Dermis microvascular lymphatic vessel endothelial cell (primary cell): ENCODE data around the gene COPS7B. TPM values are rescaled to one million over a fixed set of nuclear protein-coding genes. Genes with fewer than 3 reads are reported as not detected.

Experiments used
- DNase-seq, 2 donors: peaks; one replicate each; pipeline versions ENCODE4 v3.0.0 to v3.0.0-alpha.2; 2010; ENCODE audit warnings: low read depth in 2 of 2
- total RNA-seq: library from RNA; depleted of rRNA; stranded (reverse); fragments of >200 nt; gene quantifications from 2 replicates; pipeline ENCODE4 v1.2.1, GENCODE V29; 2014

The COPS7B gene
- total RNA-seq, 1 donor from 2014 or later, result 11.2 TPM

DNA sequence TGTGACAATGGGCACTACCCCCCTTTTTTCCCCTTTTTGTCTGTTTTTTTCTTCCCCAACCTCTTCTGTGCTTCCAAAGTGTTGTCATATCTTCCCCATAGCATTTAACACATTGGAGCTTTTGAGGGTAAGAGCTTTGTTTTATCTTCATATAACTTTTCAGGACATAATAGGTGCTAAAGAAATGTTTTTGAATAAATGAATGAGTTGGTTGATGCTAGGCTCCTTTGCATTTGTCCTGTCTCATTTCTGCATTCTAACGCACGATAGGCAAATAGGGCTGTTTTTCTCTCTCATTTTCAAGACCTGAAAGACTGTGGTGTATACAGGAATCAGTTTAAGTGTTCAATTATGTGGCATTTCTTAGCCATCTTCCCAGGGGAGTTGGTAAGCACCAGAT lies 832 bp upstream of the COPS7B start:
- DNase-seq, result no peak

DNA sequence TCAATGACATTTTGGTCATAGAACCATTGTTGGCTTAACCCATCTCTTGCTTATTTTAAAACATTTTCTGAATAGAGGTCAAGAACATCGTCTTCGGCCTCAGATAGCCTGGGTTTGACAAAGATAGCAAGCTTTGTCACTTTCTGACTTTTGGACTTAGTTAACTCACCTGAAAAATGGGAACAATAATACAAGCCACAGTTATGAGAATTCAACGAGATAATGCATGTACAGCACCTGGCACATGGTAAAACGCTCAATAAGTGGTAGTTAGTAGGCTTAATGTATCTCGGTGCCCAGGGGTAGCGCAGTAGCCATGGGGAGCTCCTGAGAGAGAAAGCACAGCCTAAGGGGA lies 446 bp upstream of the COPS7B start:
- no peak for DNase-seq

DNA sequence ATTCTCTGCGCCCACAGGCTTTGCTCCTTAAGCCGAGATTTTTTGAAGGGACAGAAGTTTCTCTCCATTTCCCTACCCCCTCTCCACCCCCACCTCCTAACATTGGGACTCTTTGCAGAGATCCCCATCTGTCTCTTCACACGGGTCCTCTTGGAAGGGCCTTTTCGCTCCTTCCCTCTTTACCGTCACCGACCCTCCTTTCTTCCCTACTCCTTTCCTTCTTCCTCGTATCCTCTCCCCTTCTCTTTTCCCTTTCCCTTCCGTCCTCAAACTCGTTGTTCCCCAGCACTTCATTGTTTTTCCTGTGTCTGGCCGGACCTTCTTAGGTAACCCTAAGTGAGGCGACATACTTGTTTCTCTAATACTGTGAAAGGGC lies 660 bp downstream of the COPS7B start:
- DNase-seq, result no peak

DNA sequence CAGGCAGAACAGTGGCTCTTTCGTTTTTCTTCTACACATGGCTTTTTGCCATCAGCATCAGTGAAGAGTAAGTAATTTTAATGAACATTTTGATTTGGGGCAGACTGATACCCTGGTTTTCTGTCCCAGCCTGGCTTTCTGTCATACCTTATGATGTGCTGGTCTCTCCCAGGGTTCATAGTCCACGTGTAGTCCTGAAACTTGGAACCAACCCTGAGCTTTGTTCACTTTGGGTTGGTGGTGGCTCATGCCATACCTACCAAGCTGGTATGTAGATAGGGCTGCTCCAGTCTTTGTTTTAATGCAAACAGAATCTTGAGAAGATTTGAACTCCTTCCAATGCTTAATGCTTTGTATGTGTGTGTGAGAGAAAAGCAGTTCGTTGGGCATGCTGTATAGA lies 4.9 kb downstream of the COPS7B start:
- DNase-seq, result no peak

DNA sequence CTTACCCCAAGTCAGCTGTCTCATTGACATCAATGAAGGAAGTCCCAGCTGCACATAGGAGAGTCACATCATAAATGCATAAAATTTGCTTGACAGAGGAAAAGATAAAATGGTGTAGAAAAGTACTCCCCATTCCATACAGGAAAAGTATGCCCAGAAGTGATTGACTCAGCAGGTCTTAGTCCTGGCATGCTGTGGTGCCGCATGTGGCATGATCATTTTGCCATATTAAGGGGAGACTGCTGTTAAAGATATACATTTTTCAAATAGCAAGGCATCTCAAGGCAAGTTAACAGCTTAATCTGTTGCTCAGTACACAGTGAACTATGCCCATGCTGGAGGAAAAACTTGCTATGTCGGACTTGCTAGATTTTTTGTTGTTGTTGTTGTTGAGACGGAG lies 8.1 kb downstream of the COPS7B start:
- no peak for DNase-seq

DNA sequence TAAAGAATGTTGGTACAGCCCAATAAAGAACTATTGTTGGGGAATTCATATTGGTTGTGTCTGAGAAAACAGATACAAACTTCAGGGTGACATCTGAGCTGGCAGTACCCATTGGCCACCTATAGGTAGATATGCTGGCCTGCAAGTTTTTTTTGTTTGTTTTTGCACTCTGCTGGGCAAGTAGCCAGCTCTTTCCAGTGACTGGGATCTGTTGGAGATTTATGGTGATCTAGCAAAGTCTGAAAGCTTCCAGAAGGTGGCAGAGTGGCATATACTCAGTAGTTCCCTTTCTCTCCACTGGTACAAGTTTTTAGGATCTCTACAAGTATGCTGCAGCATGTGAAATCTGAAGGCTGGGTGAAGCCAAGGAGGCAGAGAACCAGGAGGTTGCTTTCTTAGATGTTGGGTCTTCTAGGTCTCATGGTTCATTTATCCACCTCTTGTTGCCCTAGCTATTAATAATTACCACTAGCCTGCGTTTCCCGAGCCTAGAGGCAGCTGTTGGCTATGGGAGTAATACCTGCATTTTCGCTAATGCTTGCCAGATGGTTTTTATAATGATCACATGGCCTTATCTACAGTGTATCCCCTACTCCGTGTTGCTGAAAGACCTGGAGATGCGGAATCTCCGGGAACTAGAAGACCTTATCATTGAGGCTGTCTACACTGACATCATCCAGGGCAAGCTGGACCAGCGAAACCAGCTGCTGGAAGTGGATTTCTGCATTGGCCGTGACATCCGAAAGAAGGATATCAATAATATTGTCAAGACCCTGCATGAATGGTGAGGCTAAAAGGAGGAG lies 9.5 kb downstream of the COPS7B start:
- peak; percentile 91 to 93 for DNase-seq

DNA sequence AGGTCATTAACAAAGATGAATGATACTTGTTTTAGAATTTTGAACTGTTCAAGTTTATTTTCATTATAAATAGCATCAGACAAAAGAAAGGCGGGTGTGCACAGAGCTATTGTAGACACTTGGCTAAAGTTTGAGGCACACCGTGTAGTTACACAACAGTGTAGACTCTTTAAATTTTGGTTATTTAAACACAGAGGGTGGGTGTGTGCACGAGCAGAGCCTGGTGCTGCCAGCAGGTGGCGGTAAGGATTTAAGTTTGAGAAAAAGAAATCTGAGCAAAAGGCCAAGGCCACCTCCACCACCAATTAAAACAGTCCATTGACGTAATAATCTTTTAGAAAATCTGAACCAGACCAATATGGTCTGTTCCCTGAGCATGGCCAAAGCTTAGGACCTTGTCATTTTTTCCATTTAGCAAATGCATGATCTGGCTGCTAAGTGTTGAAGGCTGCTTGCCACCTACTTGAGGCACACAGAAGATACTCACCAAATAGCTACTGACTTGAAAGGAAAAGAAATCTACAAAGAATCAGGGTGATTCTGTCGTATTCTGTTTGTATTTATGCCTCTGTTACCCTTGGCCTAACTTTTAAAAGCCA lies 14.3 kb downstream of the COPS7B start:
- DNase-seq, result peak; percentile 7 to 49

DNA sequence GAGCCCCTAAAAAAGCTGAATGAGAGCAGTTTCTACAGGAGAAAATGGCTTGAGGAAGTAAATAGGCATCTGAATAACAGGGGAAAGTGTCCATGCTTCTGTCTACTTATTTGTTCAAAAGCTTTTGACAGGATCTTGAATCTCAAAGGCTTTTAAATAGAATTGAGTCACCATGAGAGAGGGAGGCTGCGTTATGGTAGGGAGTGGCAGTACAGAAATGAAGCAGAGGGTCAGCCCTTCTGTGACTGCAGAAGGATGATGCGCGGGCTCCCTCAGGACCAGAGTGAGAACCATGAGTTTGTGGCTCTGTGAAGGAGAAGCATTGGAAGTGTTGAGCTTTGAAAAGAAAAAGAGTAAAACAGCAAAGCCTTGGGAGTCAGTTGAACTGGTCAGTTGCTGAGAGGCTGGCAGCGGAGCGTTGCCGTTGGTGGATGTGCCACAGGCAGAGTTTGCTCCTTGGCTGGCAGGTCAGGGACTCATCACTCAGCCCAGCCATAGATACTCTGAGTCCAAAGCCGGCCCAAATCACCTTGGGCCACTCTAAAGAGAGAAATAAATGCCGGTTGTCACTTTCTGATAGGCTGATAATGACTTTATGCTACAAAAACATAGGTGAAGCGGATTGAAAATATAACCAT lies 17.4 kb downstream of the COPS7B start:
- DNase-seq, result no peak

DNA sequence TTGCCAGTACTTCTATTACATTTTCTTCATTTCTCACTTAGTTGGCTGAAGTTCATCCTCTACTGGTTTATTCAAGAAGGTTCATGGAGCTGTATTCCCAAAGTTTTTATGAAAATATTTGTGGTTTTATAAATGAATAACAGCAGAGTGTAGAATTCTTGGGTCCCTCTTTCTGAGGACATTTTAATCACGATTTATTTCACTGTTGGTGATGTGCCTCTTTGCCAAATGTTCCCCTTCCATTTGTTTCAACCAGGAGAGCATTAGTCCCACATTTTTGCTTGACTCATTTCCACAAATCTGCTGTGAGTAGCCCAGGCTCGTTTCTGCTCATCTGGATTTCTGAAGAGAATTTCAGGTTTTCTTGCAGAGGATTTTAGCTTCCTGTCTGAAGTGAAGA lies 20.8 kb downstream of the COPS7B start:
- DNase-seq, result no peak

DNA sequence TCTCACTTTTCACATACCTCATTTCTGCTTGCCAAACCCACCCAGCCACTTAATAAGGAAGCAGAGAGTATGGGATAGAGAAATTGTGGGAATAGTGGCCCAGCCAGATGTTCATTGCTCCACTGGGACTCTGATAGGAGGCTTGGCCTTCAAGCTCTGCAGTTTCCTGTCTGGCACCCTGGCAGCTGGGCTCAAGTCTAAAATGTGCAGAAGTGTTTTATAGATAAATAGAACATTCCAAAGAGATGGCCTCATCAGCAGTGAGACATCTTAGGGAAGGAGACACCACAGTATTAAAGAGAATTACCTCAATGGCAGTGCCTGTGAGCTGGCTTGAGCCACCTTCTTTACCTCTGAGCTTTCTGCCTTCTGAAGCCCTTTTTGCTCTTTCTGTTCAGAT lies 24.7 kb downstream of the COPS7B start:
- DNase-seq, result no peak

DNA sequence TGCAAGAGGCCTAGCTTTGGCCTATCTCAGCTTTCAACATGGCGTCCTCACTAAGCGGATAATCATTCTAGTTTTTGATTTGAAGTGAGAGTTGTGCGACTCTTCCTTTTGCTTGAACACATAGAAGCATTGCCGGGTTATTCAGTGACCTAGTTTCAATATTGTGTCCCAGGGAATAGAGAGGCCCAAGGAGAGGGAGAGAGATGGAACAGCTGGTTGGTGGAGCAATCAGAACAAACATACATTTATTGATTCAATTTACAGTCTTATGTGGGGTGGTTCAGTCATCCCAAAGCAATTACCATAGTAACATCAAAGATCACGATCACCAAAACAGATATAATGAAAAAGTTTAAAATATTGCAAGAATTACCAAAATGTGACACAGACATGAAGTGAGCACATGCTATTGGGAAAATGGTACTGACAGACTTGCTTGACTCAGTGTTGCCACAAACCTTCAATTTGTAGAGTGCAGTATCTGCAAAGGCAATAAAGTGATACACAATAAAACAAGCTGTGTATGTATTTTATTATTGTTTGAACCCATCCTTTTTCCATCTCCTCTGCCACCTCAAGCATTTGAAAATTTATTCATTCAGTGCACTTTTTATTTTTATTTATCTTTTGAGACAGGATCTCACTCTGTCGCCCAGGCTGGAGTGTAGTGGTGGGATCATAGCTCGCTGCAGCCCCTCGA lies 30.2 kb downstream of the COPS7B start:
- DNase-seq, result no peak

DNA sequence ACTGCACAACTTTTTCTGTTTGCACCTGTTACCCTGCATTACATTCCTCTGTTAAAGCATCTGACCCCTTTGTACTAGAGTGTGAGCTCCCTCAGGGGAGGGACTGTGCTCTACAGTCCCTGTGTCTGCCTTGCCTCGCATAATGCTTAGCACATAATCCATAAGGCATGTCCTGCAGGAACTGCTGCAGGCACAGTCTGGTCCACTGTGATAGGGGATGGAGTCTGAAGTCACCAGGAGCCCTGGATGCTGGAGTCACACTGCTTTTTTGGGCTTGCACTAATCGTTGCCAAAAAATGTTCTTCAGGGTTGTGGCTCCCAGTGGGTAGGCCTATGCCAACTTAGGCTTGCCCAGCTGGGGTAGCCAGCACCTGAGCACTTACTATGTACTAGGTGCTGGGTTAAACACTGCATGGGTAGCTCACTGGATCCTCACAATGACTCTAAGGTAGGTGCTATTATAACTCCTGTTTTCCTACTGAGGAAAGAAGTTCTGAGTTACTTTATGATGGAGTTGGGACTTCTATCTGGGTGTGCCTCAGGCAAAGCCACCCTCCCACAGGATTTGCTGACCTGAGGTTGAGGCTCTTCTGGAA lies 33.3 kb downstream of the COPS7B start:
- DNase-seq, result no peak

DNA sequence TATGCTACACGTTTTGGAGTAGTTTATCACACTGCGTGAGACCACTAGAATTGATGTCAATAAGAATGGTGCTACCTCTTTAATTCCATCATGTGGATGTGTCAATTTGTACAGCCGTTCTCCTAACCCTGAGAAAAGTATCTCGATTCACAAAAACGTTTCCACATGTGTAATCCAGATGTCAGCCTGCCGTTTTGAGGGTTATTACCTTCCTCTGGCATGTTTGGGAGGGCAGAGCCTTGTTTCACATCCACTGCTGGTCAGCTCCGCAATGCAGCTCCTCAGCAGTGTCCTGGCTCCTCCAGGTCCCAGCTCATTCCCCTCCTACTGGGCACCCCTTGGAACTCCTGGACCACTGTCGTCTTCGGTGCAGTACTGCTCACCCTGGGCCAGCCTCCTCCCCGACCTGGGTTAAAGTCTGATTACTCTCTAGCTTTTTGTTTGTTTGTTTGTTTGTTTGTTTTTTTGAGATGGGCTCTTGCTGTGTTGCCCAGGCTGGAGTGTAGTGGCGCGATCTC lies 34.6 kb downstream of the COPS7B start:
- no peak for DNase-seq

DNA sequence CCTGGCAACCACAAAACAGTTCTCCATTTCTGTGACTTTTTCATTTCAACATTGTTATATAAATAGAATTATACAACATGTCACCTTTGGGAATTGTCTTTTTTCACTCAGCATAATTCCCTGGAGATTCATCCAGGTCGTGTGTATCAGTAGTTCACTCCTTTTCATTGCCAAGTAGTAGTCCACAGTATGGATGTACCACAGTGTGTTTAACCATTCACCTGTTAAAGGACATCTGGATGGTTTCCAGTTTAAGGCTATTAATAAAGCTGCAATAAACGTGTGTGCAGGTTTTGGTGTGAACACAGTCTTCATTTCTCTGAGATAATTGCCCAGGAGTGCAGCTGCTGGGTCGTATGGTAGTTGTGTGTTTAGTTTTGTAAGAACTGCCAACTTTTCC lies 35.7 kb downstream of the COPS7B start:
- DNase-seq, result no peak

DNA sequence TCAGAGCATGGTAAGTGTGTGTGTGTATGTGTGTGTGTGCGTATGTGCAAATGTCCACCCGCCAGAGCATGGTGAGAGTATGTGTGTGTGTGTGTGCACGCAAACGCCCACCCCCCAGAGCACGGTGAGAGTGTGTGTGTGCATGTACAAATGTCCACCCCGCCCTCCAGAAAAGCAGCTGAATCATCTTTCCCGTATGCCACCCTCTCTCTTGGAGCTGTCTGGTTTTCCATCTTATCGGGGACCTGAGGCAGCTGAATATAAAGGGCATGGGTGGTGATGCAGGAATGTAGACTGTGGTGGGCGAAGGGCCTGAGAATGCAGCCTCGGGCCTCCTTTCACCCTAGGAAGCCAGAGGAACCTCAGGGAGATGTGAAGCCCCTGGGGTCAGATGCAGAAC lies 66.9 kb downstream of the COPS7B start:
- DNase-seq, result no peak

DNA sequence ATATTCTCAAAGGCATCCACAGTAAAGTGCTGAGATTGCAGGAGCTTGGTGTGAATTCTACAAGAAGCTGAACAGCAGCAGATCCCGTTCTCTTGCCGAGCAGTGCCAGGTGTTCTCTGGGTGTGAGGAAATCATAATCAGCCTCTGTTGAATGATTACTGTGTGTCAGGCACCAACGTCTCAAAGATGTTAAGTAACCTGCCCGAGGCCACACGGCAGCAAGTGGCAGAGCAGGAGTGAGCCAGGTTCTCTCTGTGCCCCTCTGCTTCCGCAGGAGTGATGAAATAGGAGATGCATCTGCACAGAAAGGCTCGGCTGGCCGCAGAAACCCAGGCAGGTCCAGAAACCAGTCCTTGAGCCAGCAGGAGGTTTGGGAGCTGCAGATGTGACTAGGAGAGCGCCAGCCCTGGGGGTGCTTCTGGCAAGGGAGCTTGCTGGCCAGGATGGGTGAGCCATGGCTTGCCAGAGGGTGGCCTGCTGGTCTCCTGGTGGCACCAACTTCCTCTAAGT lies 68.4 kb downstream of the COPS7B start:
- DNase-seq, result no peak

DNA sequence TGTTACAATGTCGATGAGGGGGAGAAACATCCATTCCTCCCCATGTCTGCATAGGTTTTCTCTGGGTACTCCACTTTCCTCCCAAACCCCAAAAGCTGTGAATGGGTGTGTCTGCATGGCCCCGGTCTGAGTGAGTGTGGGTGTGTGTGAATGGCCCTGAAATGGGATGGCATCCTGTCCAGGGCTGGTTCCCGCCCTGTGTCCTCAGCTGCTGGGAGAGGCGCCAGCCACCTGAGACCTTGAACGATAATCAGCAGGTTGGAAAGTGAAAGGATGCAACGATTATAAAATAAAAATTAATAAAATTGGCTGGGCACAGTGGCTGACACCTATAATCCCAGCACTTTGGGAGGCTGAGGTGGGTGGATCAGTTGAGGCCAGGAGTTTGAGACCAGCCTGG lies 70.7 kb downstream of the COPS7B start:
- DNase-seq, result no peak
